Hindlimb muscle (tissue), 1 donor: ENCODE data around the gene MROH8. TPM values are rescaled to one million over a fixed set of nuclear protein-coding genes. Genes with fewer than 3 reads are reported as not detected.

Source experiments
- DNase-seq: peaks from one replicate; pipeline ENCODE4 v3.0.0-alpha.2; 2013
- polyA plus RNA-seq: library from polyadenylated mRNA; unstranded; fragments of 120-200 nt; gene quantifications from one replicate; pipeline ENCODE4 v1.2.1, GENCODE V29; 2013; ENCODE audit not compliant: insufficient read length

The MROH8 gene
- polyA plus RNA-seq: 4.9 TPM

- peak; percentile 99 for DNase-seq
Observed at GRCh38 chr20:37178839-37179682, at the start of gene MROH8, which contains the start of gene RPN2. Gene MROH8 (minus strand): TSS chr20:37179548. Gene RPN2 (plus strand): TSS chr20:37179330. CDS start chr20:37179357, 27 bp downstream.

GRCh38 chr20:37228656-37229055 is 49.3 kb upstream of the MROH8 start:
- DNase-seq: no peak

- no peak for DNase-seq
Observed at GRCh38 chr20:37228082-37228481, 48.7 kb upstream of the MROH8 start.

- peak; percentile 64 for DNase-seq
Observed at GRCh38 chr20:37226889-37227288, 47.5 kb upstream of the MROH8 start.

- DNase-seq: no peak
Observed at GRCh38 chr20:37225146-37225545, 45.8 kb upstream of the MROH8 start.

GRCh38 chr20:37223053-37223452 is 43.7 kb upstream of the MROH8 start:
- no peak for DNase-seq

GRCh38 chr20:37222086-37222485 is 42.7 kb upstream of the MROH8 start:
- DNase-seq: no peak

GRCh38 chr20:37220731-37221130 is 41.4 kb upstream of the MROH8 start:
- no peak for DNase-seq

- no peak for DNase-seq
Observed at GRCh38 chr20:37219751-37220668, 40.7 kb upstream of the MROH8 start.

GRCh38 chr20:37218976-37219375 is 39.6 kb upstream of the MROH8 start:
- no peak for DNase-seq

- no peak for DNase-seq
Observed at GRCh38 chr20:37218441-37218840, 39.1 kb upstream of the MROH8 start.

- DNase-seq: no peak
Observed at GRCh38 chr20:37209661-37210314, 30.4 kb upstream of the MROH8 start.

- no peak for DNase-seq
Observed at GRCh38 chr20:37209193-37209592, 29.8 kb upstream of the MROH8 start.

- no peak for DNase-seq
Observed at GRCh38 chr20:37207171-37207570, 27.8 kb upstream of the MROH8 start.

- DNase-seq: no peak
Observed at GRCh38 chr20:37205794-37206193, 26.4 kb upstream of the MROH8 start.

- DNase-seq: no peak
Observed at GRCh38 chr20:37205130-37205529, 25.8 kb upstream of the MROH8 start.

GRCh38 chr20:37204056-37204455 is 24.7 kb upstream of the MROH8 start:
- DNase-seq: no peak

- DNase-seq: no peak
Observed at GRCh38 chr20:37202267-37202943, 23.1 kb upstream of the MROH8 start.

- DNase-seq: no peak
Observed at GRCh38 chr20:37201827-37202162, 22.4 kb upstream of the MROH8 start.

GRCh38 chr20:37200926-37201826 is 21.8 kb upstream of the MROH8 start:
- DNase-seq: no peak

- no peak for DNase-seq
Observed at GRCh38 chr20:37200376-37200775, 21.0 kb upstream of the MROH8 start.
